HepG2 (cell line): Measurements from ENCODE around the gene DACT2. TPM values are rescaled to one million over a fixed set of nuclear protein-coding genes. Genes with fewer than 3 reads are reported as not detected.

Experiments used
- ATAC-seq: fragments of 200-7000 bp; cut with Tn5 transposase; 3 replicates; pipeline ENCODE4 v1.9.1; 2020; ENCODE audit warnings: mild to moderate bottlenecking, moderate library complexity
- BruUV-seq: library from RNA; stranded (reverse); fragments of 400-500 nt; replicated peaks from 2 replicates; lab custom pipeline; 2021; lab: Mats Ljungman, UMichigan
- CTCF ChIA-PET: fragments of 300-600 bp; formaldehyde crosslinking; extraction: SDS; loops from one replicate; lab custom pipeline; 2021; ENCODE audit warnings: low total read pairs, inconsistent platforms, low intra/inter-chr PET ratio; lab: Yijun Ruan, JAX
- POLR2A ChIA-PET: fragments of 350-600 bp; sonication (Branson Sonifier 250); formaldehyde crosslinking; loops from one replicate; lab custom pipeline; 2020; ENCODE audit warnings: antibody characterized with exemption, inconsistent platforms; lab: Yijun Ruan, JAX
- DNase-seq: peaks from one replicate; pipeline ENCODE4 v3.0.0-alpha.2; 2015; ENCODE audit warnings: low spot score
- FAIRE-seq: peaks from 3 replicates; lab custom pipeline; 2011; peaks lifted over from hg19 to GRCh38; lab: Jason Lieb, UNC
- H2AFZ ChIP-seq: one replicate; pipeline ENCODE4 v1.6.1; 2011; ENCODE audit warnings: low read length, inconsistent platforms
- H3K27ac ChIP-seq: fragments of 300-600 bp; 3 replicates; pipeline ENCODE4 v1.8.0; 2011; ENCODE audit warnings: mixed run types, mild to moderate bottlenecking, mixed read lengths, low read length, inconsistent platforms; ENCODE audit not compliant: insufficient read depth; ENCODE audit errors: extremely low read length
- H3K27me3 ChIP-seq, 2 experiments: fragments of 200-600 bp in 1 of 2; 2 replicates in 1 of 2; 3 replicates in 1 of 2; pipeline versions ENCODE4 v1.6.0 to v1.8.0; 2011; ENCODE audit warnings: low read length in 2 of 2, mild to moderate bottlenecking in 2 of 2, moderate library complexity in 2 of 2, inconsistent platforms in 1 of 2; ENCODE audit not compliant: insufficient read depth in 2 of 2, control insufficient read depth in 1 of 2
- H3K36me3 ChIP-seq, 2 experiments: fragments of 200-600 bp in 1 of 2; replicated peaks in 1 of 2; 2 replicates in 1 of 2; 3 replicates in 1 of 2; pipeline versions ENCODE4 v1.5.1 to v1.8.0; 2011; ENCODE audit warnings: low read length in 2 of 2, inconsistent platforms in 1 of 2; ENCODE audit not compliant: insufficient read depth in 2 of 2, control insufficient read depth in 1 of 2
- H3K4me1 ChIP-seq: 2 replicates; pipeline ENCODE4 v1.5.1; 2012; ENCODE audit warnings: low read length, inconsistent platforms; ENCODE audit not compliant: insufficient read depth
- H3K4me2 ChIP-seq: 2 replicates; pipeline ENCODE4 v1.6.0; 2011; ENCODE audit warnings: low read depth, low read length, inconsistent platforms
- H3K4me3 ChIP-seq, 3 experiments: fragments of 200-600 bp in 1 of 3; sonication (generic), shearing (Covaris generic) in 1 of 3; replicated peaks in 1 of 3; 2 replicates each; pipeline ENCODE4 v1.5.1; 2011 to 2016; ENCODE audit warnings: low read length in 3 of 3, inconsistent platforms in 2 of 3, low read depth in 2 of 3, mild to moderate bottlenecking in 2 of 3, control low read depth in 1 of 3, mixed read lengths in 1 of 3; ENCODE audit not compliant: insufficient read depth in 1 of 3
- H3K79me2 ChIP-seq: one replicate; pipeline ENCODE4 v1.6.1; 2011; ENCODE audit warnings: low read length, inconsistent platforms; ENCODE audit not compliant: insufficient read depth
- H3K9ac ChIP-seq: 2 replicates; pipeline ENCODE4 v1.6.0; 2011; ENCODE audit warnings: mild to moderate bottlenecking, low read depth, low read length, inconsistent platforms; ENCODE audit not compliant: insufficient read depth
- H3K9me3 ChIP-seq: 2 replicates; pipeline ENCODE4 v1.5.1; 2012; ENCODE audit warnings: mild to moderate bottlenecking, low read length
- H4K20me1 ChIP-seq: 2 replicates; pipeline ENCODE4 v1.6.0; 2011; ENCODE audit warnings: inconsistent platforms, mild to moderate bottlenecking, low read length, moderate library complexity; ENCODE audit not compliant: insufficient read depth
- ADNP ChIP-seq: sonication (generic); formaldehyde crosslinking; IDR thresholded peaks from 2 replicates; pipeline ENCODE4 v1.4.0; 2020; ENCODE audit warnings: missing genetic modification reagents
- DR1 ChIP-seq: sonication (generic); formaldehyde crosslinking; IDR thresholded peaks from 2 replicates; pipeline ENCODE4 v1.8.0; 2021; ENCODE audit warnings: mild to moderate bottlenecking, missing genetic modification reagents, inconsistent platforms
- GFI1 ChIP-seq: sonication (generic); formaldehyde crosslinking; IDR thresholded peaks from 2 replicates; pipeline ENCODE4 v1.5.0; 2020; ENCODE audit warnings: missing genetic modification reagents, mild to moderate bottlenecking, borderline replicate concordance
- GTF3A ChIP-seq: sonication (generic); formaldehyde crosslinking; conservative IDR thresholded peaks from 2 replicates; pipeline ENCODE4 v1.4.0; 2020; ENCODE audit warnings: mild to moderate bottlenecking, missing genetic modification reagents
- MAFF ChIP-seq: IDR thresholded peaks from 2 replicates; pipeline ENCODE4 v1.6.1; 2011; ENCODE audit warnings: low read depth, low read length, improper control_type of control experiment
- MAZ ChIP-seq, 2 experiments: sonication (generic) in 1 of 2; formaldehyde crosslinking in 1 of 2; IDR thresholded peaks; 2 replicates each; pipeline versions ENCODE4 v1.5.0 to v1.6.1; 2012 to 2020; ENCODE audit warnings: low read depth in 2 of 2, mild to moderate bottlenecking in 2 of 2, borderline replicate concordance in 1 of 2, improper control_type of control experiment in 1 of 2, low read length in 1 of 2, missing genetic modification reagents in 1 of 2, moderate library complexity in 1 of 2
- MIXL1 ChIP-seq: IDR thresholded peaks from 2 replicates; pipeline ENCODE4 v1.6.1; 2016
- NFE2L1 ChIP-seq: sonication (generic); formaldehyde crosslinking; IDR thresholded peaks from 2 replicates; pipeline ENCODE4 v1.4.0; 2020; ENCODE audit warnings: missing genetic modification reagents, mild to moderate bottlenecking, borderline replicate concordance
- NFYB ChIP-seq: sonication (generic); formaldehyde crosslinking; IDR thresholded peaks from 2 replicates; pipeline ENCODE4 v1.4.0; 2020; ENCODE audit warnings: missing genetic modification reagents
- NR2C2 ChIP-seq: sonication (generic); formaldehyde crosslinking; IDR thresholded peaks from 2 replicates; pipeline ENCODE4 v1.4.0; 2020; ENCODE audit warnings: missing genetic modification reagents, mild to moderate bottlenecking, moderate library complexity, borderline replicate concordance
- PAWR ChIP-seq: sonication (generic); formaldehyde crosslinking; IDR thresholded peaks from 2 replicates; pipeline ENCODE4 v1.4.0; 2020; ENCODE audit warnings: missing genetic modification reagents, mild to moderate bottlenecking, borderline replicate concordance
- POLR2A ChIP-seq, 2 experiments: IDR thresholded peaks; 2 replicates each; pipeline ENCODE4 v1.6.1; 2011; ENCODE audit warnings: low read depth in 2 of 2, low read length in 2 of 2, mild to moderate bottlenecking in 1 of 2, moderate library complexity in 1 of 2; ENCODE audit not compliant: insufficient read depth in 1 of 2
- PRPF4 ChIP-seq: fragments of 200-400 bp; formaldehyde crosslinking; IDR thresholded peaks from 2 replicates; pipeline ENCODE4 v1.6.1; 2016; ENCODE audit warnings: low read length, low read depth; ENCODE audit not compliant: poor library complexity, severe bottlenecking
- RFX3 ChIP-seq: IDR thresholded peaks from 2 replicates; pipeline ENCODE4 v1.6.1; 2016; ENCODE audit warnings: missing biosample characterization, missing genetic modification reagents
- SIX1 ChIP-seq: sonication (generic); formaldehyde crosslinking; IDR thresholded peaks from 2 replicates; pipeline ENCODE4 v1.4.0; 2020; ENCODE audit warnings: missing genetic modification reagents, borderline replicate concordance
- STAG1 ChIP-seq: sonication (generic); formaldehyde crosslinking; IDR thresholded peaks from 2 replicates; pipeline ENCODE4 v1.4.0; 2020; ENCODE audit warnings: missing genetic modification reagents
- YEATS2 ChIP-seq: sonication (generic); formaldehyde crosslinking; IDR thresholded peaks from 2 replicates; pipeline ENCODE4 v1.4.0; 2020; ENCODE audit warnings: missing genetic modification reagents, borderline replicate concordance
- ZBTB38 ChIP-seq: sonication (generic); formaldehyde crosslinking; IDR thresholded peaks from 2 replicates; pipeline ENCODE4 v1.5.1; 2020; ENCODE audit warnings: mild to moderate bottlenecking, missing genetic modification reagents
- ZFP41 ChIP-seq: sonication (generic); formaldehyde crosslinking; IDR thresholded peaks from 2 replicates; pipeline ENCODE4 v1.4.0; 2020; ENCODE audit warnings: mild to moderate bottlenecking, missing genetic modification reagents, borderline replicate concordance
- ZNF343 ChIP-seq: sonication (generic); formaldehyde crosslinking; IDR thresholded peaks from 2 replicates; pipeline ENCODE4 v1.4.0; 2020; ENCODE audit warnings: mild to moderate bottlenecking, missing genetic modification reagents
- ZNF382 ChIP-seq: sonication (generic); formaldehyde crosslinking; IDR thresholded peaks from 2 replicates; pipeline ENCODE4 v1.5.0; 2020; ENCODE audit warnings: missing genetic modification reagents, mild to moderate bottlenecking, borderline replicate concordance
- ZNF451 ChIP-seq: sonication (generic); formaldehyde crosslinking; IDR thresholded peaks from 2 replicates; pipeline ENCODE4 v1.5.0; 2020; ENCODE audit warnings: mild to moderate bottlenecking, missing genetic modification reagents
- ZNF766 ChIP-seq: sonication (generic); formaldehyde crosslinking; IDR thresholded peaks from 2 replicates; pipeline ENCODE4 v1.5.0; 2020; ENCODE audit warnings: missing genetic modification reagents, borderline replicate concordance
- ZNF891 ChIP-seq: sonication (generic); formaldehyde crosslinking; IDR thresholded peaks from 2 replicates; pipeline ENCODE4 v1.5.0; 2020; ENCODE audit warnings: mild to moderate bottlenecking, missing genetic modification reagents
- WGBS: methylation state at CpG from one replicate; pipeline ENCODE4 v1.1.6; 2017; ENCODE audit warnings: low lambda C conversion rate; 5-methylcytosine and 5-hydroxymethylcytosine counted together
- in situ Hi-C: cut with HindIII; loops from 2 replicates; pipeline ENCODE4 v1.10.0; 2017; ENCODE audit warnings: low pct_unique_long_range_greater_than_20kb; ENCODE audit not compliant: extremely low pct_ligation_motif_present
- intact Hi-C: fragments of 100-400 bp; cut with micrococcal nuclease; formaldehyde crosslinking; loops from one replicate; pipeline ENCODE4 v1.10.0; 2022; ENCODE audit not compliant: unreplicated experiment
- polyA plus RNA-seq, 8 experiments: library from polyadenylated mRNA; depleted of rRNA in 3 of 8; stranded (reverse) in 7 of 8; unstranded in 1 of 8; fragments of >200 nt; fragmentation: Illumina TruSeq in 4 of 8; extraction: Trizol in 4 of 8; gene quantifications; 2 replicates each; pipeline versions ENCODE4 v1.2.1 to v1.2.3, GENCODE V29; 2011 to 2016; ENCODE audit warnings: low read depth in 4 of 8, missing spikeins in 1 of 8, mixed read lengths in 1 of 8; ENCODE audit not compliant: insufficient read depth in 1 of 8
- total RNA-seq, 5 experiments: library from RNA; depleted of rRNA; stranded (reverse); fragments of >200 nt; fragmentation: Illumina TruSeq; extraction: Trizol; gene quantifications; 2 replicates each; pipeline ENCODE4 v1.2.3, GENCODE V29; 2016; ENCODE audit warnings: low read depth in 1 of 5
- TF ChIP-seq, protein P1 (sequence below): sonication (generic); formaldehyde crosslinking; IDR thresholded peaks from 2 replicates; pipeline ENCODE4 v1.5.0; 2020; ENCODE audit warnings: mild to moderate bottlenecking, missing genetic modification reagents, moderate library complexity
- TF ChIP-seq, protein P2 (sequence below): IDR thresholded peaks from 2 replicates; pipeline ENCODE4 v1.6.1; 2018; ENCODE audit warnings: missing genetic modification reagents, mild to moderate bottlenecking, missing compliant biosample characterization

DACT2 gene
- total and polyA plus RNA-seq, 2 of the 13 experiments (the other 11 are each of a cell fraction or from before 2014, with no cell fraction given): 0.15 TPM; not detected in 1

DNA sequence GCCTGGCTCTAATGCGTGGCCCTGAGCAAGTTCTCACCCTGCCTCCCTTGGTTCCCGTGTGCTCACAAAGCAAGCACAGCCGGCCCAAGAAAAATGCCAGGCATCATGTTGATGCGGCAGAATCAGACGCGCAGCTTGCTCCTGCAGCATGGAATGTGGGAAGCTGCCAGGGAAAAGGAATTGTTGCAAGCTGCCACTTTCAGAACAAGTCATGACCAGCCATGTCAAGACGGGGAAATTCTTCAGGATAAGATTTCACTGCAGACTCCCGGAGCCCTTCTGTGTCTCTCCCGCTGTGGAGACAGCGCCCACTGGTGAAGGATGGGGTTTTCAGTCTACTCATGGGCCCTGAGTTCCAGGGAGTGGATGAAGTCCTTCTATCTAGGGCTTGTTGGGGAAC, 4.6 kb downstream of the DACT2 start:
- in situ Hi-C loops (no loop called here), intact Hi-C loops (no loop called here)
- Histone ChIP-seq H3K36me3 (no peaks in the 10 kb centered on the region), H2AFZ (no peak overlapping the region), H3K79me2 (no peaks in the 10 kb centered on the region), H3K9me3 (no peaks in the 10 kb centered on the region), H3K9ac (no peak overlapping the region), H3K27ac (no peak overlapping the region), H3K4me3 (no peak overlapping the region), H3K4me2 (no peak overlapping the region), H3K27me3 (peaks cover 0 to 7% of the 10 kb centered on the region in 2 experiments; a peak in 2 of 5 replicates), H4K20me1 (no peaks in the 10 kb centered on the region), H3K4me1 (peaks cover 63% of the 10 kb centered on the region)
- peak; percentile 15; the same call in 1 of the 3 replicates for ATAC-seq
- no peak for DNase-seq
- CTCF ChIA-PET: interaction anchor here (1.1 kb wide), 1 partner anchor 114 kb away, joined by 3 read pairs; no protein-coding TSS in a partner anchor
- no TSS peak for BruUV-seq
- 84% methylated on average over 10 of the region's 10 CpGs for WGBS
- peak; percentile 53 for FAIRE-seq
- POLR2A ChIA-PET: no interaction called here
- TF ChIP-seq POLR2A (IDR thresholded peaks at IDR 0.05; ENCODE audit: insufficient read depth in 1 of 2, low read depth in 2 of 2, low read length in 2 of 2) (no peak), ZFP41 (CRISPR knock-in tag) (no peak), ZBTB38 (CRISPR knock-in tag) (0 out of 2 replicates have a peak, but pooled peaks have one; percentile 44), STAG1 (CRISPR knock-in tag) (peak; percentile 79), YEATS2 (no peak), ZNF343 (CRISPR knock-in tag) (no peak), ZNF766 (CRISPR knock-in tag) (no peak), MIXL1 (CRISPR knock-in tag) (no peak), GFI1 (no peak), MAZ (IDR thresholded peaks at IDR 0.05; ENCODE audit: borderline replicate concordance, low read depth, low read length) (no peak), MAZ (CRISPR knock-in tag; IDR thresholded peaks at IDR 0.05; ENCODE audit: low read depth) (no peak), ADNP (CRISPR knock-in tag) (no peak), ZNF451 (CRISPR knock-in tag) (no peak), ZNF891 (CRISPR knock-in tag) (no peak), GTF3A (no peak), RFX3 (CRISPR knock-in tag) (no peak), SIX1 (no peak), PRPF4 (no peak), NFE2L1 (CRISPR knock-in tag) (no peak), MAFF (no peak), PAWR (CRISPR knock-in tag) (no peak), NFYB (CRISPR knock-in tag) (no peak), NR2C2 (CRISPR knock-in tag) (no peak), ZNF382 (CRISPR knock-in tag) (no peak), DR1 (no peak)
- TF ChIP-seq, protein P1, sequence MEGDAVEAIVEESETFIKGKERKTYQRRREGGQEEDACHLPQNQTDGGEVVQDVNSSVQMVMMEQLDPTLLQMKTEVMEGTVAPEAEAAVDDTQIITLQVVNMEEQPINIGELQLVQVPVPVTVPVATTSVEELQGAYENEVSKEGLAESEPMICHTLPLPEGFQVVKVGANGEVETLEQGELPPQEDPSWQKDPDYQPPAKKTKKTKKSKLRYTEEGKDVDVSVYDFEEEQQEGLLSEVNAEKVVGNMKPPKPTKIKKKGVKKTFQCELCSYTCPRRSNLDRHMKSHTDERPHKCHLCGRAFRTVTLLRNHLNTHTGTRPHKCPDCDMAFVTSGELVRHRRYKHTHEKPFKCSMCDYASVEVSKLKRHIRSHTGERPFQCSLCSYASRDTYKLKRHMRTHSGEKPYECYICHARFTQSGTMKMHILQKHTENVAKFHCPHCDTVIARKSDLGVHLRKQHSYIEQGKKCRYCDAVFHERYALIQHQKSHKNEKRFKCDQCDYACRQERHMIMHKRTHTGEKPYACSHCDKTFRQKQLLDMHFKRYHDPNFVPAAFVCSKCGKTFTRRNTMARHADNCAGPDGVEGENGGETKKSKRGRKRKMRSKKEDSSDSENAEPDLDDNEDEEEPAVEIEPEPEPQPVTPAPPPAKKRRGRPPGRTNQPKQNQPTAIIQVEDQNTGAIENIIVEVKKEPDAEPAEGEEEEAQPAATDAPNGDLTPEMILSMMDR (CRISPR knock-in tag): peak; percentile 51
- TF ChIP-seq, protein P2, sequence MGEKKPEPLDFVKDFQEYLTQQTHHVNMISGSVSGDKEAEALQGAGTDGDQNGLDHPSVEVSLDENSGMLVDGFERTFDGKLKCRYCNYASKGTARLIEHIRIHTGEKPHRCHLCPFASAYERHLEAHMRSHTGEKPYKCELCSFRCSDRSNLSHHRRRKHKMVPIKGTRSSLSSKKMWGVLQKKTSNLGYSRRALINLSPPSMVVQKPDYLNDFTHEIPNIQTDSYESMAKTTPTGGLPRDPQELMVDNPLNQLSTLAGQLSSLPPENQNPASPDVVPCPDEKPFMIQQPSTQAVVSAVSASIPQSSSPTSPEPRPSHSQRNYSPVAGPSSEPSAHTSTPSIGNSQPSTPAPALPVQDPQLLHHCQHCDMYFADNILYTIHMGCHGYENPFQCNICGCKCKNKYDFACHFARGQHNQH (CRISPR knock-in tag): no peak
